NCI-H2196 (cell line): ENCODE measurements around the gene GABBR2.

Experiments
- DNase-seq: peaks from one replicate; lab custom pipeline; 2025; ENCODE audit not compliant: unreplicated experiment; lab: John Stamatoyannopoulos, UW

Gene GABBR2

GRCh38 chr9:98330831-98331230 is 377.9 kb downstream of the GABBR2 start:
- no peak for DNase-seq

GRCh38 chr9:98329904-98330303 is 378.8 kb downstream of the GABBR2 start:
- no peak for DNase-seq

- no peak for DNase-seq
Observed at GRCh38 chr9:98329281-98329680, 379.5 kb downstream of the GABBR2 start.

GRCh38 chr9:98328770-98329169 is 380.0 kb downstream of the GABBR2 start:
- no peak for DNase-seq

GRCh38 chr9:98328141-98328540 is 380.6 kb downstream of the GABBR2 start:
- no peak for DNase-seq

GRCh38 chr9:98327249-98327561 is 381.5 kb downstream of the GABBR2 start:
- no peak for DNase-seq

GRCh38 chr9:98326459-98327248 is 382.1 kb downstream of the GABBR2 start:
- DNase-seq = no peak

GRCh38 chr9:98324801-98325200 is 383.9 kb downstream of the GABBR2 start:
- DNase-seq = no peak

GRCh38 chr9:98323831-98324135 is 385.0 kb downstream of the GABBR2 start:
- no peak for DNase-seq

GRCh38 chr9:98323051-98323830 is 385.5 kb downstream of the GABBR2 start:
- DNase-seq = no peak

GRCh38 chr9:98321269-98321668 is 387.5 kb downstream of the GABBR2 start:
- DNase-seq = no peak

- no peak for DNase-seq
Observed at GRCh38 chr9:98318834-98319478, 389.8 kb downstream of the GABBR2 start.

- DNase-seq = no peak
Observed at GRCh38 chr9:98318041-98318790, 390.5 kb downstream of the GABBR2 start.

- no peak for DNase-seq
Observed at GRCh38 chr9:98317134-98317857, 391.4 kb downstream of the GABBR2 start.

- no peak for DNase-seq
Observed at GRCh38 chr9:98316445-98317133, 392.1 kb downstream of the GABBR2 start.

- DNase-seq = peak; percentile 81
Observed at GRCh38 chr9:98315551-98316060, 393.1 kb downstream of the GABBR2 start.

GRCh38 chr9:98315067-98315453 is 393.7 kb downstream of the GABBR2 start:
- no peak for DNase-seq

- DNase-seq = no peak
Observed at GRCh38 chr9:98314381-98315066, 394.2 kb downstream of the GABBR2 start.

- no peak for DNase-seq
Observed at GRCh38 chr9:98312365-98312764, 396.4 kb downstream of the GABBR2 start.
